ENCODE results near the gene ADCY6.

ADCY6 gene

DNA sequence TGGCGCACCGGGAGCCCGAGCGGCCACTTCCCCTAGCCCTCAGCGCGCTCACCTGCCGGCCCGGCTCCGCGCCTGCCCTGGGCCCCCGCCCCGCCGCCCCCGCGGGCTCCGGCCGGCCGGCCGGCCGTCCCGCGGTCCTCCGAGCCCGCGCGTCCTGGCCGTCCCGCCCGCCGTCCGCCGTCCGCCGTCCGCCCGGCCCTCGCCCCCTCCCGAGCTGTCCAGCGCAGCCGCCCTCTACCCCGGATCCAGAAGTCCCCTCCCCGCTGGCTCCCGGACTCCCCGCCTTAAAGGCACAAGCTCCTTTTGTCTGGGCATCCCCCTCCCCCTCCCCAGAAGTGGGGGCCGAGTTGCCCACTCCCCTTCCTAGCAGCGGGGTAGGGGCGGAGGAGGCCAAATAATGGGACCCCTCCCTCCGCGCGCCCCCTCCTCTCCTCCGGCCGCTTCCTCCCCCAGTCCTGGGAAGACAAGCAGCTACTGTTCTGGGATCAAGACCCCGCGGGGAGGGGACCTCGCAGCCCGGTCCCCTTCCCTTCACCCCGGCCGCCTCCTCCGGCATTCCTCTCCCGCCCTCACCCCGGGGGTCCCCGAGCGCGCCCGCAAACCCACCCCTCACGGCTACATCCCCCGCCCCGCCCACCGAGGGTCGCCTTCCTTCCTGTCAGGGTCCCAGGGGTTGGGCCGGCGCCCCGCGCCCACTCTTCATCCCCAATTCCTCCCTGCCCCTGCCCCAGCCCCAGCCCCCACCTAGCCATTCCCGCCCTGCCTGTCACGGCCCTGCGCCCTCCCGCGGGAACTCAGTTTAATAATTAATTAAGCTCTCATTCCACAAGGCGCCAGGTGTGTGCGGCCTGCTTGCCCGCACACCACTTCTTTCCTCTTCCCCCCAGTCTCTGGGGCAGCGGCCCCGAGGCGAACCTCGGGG, at the start of gene ADCY6:
ADCY6 (minus strand) TSS at position 236 of the 922 bp plus-strand sequence. CDS start 5,655 bp downstream, outside the sequence.
- DNase-seq, result no peak

DNA sequence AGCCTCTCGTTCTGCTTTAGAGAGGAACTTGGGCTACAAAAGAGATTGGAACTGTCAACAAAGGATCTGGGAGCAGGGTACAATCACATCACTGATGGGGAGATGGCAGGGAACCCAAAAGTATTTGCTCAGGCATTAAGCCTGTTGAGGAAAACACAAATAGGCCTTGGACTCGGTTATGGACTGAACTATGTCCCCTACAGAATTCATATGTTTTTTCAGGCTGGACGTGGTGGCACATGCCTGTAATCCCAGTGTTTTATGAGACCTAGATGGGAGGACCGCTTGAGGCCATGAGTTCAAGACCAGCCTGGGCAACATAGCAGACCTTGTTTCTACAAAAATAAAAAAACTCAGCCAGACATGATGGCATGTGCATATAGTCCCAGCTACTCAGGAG, 49.2 kb upstream of the ADCY6 start:
- DNase-seq, result no peak

DNA sequence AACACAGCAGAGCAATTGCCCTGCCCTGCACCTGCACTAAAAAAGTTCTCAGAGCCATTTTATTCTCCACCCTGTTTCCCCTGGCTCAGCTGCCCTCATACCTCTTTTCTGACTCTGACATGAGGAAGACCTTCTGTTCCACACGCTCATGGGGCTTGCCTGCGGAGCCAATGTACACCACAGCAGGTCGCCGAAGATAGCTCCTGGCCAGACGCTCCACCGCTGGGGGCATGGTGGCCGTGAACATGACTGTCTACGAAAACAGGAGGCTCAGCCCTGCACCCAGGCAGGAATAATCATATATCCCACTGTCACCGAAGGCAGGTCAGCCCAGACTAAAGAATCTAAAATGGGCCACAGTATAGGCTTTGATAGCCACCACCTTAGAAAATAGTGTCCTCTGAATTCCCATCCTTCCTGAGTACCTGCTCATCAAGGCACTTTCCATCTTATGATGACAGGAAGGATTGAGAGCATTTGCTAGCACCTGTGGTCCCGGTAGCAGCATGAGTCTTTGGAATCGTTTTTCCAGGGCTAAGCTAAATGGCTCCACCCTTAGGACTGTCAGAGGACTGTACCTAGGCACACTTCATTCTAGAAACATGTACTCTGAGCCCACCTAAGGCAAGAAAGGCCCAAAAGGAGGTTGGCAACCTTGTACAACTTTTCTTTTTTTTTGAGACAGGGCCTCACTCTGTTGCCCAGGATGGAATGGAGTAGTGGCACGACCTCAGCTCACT, 43.6 kb upstream of the ADCY6 start:
- DNase-seq, result no peak

DNA sequence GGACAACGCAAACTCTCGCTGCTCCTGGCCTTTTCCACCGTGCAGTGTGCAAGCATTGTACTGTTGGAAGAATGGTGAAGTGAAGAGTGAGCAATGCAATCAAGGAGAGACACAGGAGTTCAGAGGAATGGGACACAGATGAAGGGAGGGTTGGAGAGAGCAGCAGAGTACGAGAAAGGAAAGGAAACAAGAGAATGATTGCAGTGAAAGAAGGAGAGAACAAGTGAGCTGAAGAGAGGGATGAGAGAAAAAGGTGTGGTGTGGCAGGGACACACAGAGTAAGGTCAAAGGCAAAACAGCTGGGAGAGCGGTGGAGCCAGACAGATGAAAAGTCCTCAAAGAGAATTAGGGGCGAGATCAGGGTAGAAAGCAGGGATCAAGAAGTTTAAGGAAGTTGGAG, 42.4 kb upstream of the ADCY6 start:
- DNase-seq, result no peak

DNA sequence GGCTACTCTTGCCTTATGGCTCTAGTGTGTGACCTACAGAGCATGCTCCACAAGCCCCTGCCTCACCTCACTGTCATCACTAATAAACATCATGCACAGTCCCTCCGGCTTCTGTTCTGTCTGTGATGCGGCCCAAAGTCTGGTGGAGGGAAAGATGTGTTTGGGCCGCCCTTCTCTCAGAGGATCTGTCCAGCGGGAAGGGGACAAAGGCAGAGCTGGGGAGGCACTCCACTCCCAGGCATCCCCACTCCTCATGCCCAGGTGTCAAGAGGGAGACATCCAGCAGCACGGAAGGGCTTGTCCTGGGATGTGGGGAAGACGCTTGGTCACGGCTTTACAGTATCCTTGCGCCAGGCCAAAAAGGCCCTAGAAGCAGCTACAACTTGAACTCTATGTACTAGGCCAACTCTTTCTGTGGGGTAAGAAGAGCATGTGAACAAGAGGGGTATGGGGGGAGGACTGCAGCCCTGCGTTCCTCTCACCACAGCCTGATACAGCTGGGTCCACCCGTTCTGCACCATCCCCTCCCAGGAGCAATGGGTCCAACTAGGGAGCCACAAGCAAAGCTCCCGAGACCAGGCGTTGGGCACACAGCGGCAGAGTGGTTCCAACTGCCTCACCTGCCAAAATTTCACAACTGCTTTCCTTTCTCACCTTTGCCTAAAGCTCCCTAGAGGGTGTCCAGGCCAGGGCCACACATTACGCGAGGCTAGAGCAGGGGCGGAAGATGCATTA, 40.1 kb upstream of the ADCY6 start:
- DNase-seq, result no peak

DNA sequence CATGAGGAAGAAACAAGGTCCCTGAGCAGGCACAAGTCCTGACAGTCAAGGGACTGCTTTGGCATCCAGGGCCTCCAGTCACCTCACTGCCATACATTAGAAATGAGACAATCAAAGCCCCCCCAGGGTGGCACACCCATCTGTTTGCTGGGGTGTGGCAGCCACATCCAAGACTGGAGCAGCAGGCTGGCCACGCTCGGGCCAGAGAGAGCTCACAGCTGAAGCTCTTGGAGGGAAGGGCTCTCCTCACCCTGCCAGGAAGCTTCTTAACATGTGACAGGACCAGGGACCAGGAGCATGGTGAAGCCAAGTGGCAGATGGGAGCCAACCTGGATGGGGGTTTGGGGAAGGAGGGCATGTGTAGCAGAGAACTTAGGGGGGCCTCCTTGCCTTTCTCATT, 39.4 kb upstream of the ADCY6 start:
- DNase-seq, result no peak

DNA sequence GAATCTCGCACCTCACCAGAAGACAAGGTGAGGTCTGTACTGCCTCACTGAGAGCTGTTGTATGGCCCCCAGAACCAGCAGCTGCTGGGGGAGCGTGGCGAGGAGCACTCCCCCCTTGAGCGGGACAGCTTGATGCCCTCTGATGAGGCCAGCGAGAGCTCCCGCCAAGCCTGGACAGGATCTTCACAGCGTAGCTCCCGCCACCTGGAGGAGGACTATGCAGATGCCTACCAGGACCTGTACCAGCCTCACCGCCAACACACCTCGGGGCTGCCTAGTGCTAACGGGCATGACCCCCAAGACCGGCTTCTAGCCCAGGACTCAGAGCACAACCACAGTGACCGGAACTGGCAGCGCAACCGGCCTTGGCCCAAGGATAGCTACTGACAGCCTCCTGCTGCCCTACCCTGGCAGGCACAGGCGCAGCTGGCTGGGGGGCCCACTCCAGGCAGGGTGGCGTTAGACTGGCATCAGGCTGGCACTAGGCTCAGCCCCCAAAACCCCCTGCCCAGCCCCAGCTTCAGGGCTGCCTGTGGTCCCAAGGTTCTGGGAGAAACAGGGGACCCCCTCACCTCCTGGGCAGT, 38.7 kb upstream of the ADCY6 start:
- no peak for DNase-seq

DNA sequence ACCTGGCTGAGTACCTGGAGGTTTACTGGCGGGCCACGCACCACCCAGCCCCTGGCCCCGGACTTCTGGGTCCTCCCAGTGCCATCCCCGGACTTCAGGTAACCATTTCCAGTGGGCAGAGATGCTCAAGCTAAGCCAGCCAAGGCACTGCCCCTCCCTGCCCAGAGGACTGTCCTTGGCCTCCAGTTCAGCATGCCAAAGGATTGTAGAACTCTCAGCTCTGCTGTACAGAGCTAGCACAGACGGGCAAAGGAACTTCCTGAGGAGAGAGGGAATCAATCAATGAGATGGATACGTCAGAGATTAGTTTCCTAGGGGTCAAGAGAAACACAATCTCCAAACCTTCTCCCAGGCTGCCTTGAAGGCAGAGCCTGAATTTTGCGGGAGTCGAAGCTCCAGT, 38.1 kb upstream of the ADCY6 start:
- no peak for DNase-seq

DNA sequence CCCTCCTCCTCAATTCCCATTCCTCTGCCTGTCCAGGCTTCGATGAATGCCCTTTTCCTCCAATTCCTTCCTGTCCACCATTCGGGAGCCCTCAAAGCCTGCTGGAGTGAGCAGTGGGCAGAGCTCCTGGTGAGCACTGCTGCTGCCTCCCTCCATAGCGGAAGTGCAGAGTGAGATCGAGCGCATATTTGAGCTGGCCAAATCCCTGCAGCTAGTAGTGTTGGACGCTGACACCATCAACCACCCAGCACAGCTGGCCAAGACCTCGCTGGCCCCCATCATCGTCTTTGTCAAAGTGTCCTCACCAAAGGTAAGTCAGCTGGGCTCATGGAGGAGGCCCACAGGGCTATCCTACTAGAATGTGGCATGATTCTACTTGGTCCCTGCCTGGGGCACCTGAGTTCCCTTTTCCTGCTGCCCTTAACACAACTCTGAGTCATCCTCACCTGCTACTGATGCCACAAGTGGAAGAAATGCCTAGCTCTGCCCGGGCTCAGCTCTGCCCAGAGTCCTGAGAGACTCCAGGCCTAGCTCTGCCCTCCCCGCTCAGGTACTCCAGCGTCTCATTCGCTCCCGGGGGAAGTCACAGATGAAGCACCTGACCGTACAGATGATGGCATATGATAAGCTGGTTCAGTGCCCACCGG, 37.4 kb upstream of the ADCY6 start:
- DNase-seq, result no peak

DNA sequence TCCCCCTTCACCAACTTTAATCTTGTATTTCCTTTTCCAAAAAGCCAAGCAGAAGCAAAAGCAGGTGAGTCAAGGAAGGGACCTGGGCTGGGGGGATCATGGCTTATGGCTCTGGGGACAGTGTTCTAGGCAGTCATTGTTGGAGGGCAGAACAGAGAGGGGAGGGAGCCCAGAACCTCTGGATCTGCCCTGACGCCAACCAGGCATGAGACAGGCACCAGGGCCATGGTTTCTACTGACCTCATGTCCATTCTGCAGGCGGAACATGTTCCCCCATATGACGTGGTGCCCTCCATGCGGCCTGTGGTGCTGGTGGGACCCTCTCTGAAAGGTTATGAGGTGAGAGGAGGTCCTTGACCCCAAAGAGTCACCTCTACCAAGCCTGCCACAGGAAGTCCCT, 36.0 kb upstream of the ADCY6 start:
- no peak for DNase-seq

DNA sequence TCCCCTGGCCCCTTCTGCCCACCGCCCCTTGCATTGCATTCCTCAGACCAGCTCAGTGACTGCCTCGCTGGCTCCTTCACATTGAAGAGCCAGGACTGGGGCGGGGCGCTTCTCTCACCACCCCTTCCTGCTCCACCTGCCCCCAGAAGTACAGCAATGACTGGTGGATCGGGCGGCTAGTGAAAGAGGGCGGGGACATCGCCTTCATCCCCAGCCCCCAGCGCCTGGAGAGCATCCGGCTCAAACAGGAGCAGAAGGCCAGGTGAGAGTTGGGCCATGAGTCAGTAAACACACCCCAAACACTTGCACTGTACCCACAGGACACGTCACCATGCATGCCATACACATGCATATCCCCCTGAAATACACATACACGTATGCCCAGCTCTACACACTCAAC, 35.2 kb upstream of the ADCY6 start:
- no peak for DNase-seq

DNA sequence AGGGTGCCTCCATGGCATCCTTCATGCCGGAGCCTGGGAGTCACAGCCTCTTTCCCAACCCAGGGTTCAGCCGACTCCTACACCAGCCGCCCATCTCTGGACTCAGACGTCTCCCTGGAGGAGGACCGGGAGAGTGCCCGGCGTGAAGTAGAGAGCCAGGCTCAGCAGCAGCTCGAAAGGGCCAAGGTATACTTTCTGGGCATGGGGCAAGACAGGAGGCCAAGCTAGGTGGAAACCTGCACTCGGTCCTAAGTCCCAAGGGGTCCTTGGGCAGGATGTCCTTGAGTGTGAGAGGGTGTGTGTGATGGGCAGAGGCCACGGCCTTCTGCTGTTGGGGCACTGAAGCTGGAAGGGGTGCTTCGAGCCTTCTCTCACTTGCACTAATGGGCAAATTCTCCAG, 34.4 kb upstream of the ADCY6 start:
- DNase-seq, result no peak

DNA sequence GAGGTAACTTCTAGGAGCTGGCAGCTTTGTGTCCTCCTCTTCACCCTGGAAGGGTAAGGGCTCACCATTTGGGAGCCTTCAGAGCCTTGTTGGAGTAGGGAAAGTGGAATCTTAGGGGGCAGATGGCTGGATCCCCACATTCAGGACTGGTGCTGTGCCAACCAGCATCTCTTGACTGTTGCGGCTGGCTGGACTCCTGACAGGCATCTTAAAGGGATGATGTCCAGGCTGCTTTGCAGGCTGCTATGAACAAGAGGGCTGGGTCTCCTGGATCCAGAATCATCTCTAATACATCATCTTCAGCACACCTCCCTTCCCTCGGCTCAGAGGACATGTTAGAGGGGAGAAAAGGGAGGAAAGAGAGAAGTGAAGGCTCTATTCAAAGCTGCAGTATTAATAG, 33.8 kb upstream of the ADCY6 start:
- DNase-seq, result no peak

DNA sequence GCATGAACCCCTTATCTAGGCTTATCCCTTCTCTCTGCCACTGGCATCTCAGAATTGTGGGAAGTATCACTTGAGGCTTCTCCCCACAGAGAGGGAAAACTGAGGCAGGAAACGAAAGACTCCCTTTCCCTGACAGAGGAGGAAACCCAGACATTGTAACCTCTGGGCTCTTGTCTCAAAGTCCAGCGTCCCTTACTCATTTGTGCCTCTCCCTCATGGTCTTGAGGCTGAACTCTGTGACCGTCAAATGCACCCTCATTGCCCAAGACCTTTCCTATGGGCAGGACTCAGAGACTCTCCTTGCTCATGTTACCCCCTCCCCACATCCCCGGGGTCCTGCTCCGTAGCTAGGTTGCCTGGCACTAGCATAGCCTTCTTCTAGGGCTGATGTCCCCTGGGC, 33.2 kb upstream of the ADCY6 start:
- no peak for DNase-seq

DNA sequence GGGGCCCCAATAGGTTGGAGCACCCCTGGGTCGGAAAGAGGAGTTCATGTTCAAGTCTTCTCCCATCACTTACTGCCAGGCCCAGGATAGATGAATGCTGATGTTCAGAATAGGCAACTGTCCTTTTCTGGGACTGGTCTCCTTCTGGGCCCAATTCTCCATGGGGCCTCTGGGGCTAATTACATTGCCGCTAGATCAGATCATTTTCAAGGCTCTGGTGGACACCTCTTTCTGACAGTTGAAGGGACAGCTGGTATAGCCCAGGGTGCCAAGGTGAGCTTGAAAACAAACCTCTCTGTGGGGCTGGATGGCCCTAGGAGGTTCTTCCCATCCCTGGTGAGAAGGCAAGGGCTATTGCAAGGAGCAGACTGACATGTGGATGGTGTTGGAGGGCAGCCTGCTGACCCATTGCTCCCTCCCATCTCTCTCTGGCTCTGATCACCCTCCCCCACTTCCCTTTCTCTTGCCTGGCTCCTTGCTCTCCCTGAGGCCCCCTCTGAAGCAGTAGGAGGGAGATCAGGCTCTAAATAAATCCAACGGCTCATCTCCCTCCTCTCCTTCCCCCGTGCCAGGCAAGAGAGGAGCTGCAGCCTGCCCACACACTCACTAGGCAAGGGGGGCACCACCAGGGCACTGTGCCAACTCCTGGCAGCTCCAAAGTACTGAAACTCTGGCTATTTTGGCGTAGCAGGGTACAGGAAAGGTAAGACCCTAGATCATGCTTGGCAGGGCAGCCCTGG, 31.3 kb upstream of the ADCY6 start:
- DNase-seq, result no peak

DNA sequence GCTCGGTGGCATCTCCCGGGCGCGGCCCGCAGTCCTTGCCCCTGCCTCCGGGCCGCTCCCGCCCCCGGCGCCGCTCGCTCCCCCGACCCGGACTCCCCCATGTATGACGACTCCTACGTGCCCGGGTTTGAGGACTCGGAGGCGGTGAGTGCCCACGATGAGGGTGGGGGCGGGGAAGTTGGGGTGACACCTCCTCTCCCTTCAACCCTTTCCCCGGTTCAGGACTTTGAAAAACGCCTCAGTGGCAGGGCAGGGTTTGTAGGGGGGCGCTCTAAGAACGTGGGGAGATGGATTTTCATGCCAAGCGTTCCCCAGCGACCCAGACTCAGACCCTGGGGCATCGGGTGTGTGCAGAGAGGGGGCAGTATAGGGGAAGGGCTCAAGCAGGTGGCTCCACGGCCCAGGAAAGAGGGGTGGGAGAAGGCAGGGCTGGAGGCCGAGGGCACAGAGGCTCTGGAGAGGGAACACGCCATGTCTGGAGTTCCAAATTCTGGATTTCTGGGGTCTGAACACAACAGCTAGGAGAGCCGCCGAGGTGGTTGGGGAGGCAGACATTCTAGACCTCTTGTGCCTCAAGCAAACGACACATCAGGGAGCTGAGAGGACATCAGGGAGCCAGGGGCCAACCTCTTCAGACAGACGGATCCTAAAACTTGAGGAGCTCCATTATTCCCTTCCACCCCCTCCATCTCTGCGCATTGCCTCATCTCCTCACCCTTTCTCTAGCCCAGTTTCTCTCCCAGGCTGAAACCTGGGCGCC, 30.1 kb upstream of the ADCY6 start:
- DNase-seq, result no peak

DNA sequence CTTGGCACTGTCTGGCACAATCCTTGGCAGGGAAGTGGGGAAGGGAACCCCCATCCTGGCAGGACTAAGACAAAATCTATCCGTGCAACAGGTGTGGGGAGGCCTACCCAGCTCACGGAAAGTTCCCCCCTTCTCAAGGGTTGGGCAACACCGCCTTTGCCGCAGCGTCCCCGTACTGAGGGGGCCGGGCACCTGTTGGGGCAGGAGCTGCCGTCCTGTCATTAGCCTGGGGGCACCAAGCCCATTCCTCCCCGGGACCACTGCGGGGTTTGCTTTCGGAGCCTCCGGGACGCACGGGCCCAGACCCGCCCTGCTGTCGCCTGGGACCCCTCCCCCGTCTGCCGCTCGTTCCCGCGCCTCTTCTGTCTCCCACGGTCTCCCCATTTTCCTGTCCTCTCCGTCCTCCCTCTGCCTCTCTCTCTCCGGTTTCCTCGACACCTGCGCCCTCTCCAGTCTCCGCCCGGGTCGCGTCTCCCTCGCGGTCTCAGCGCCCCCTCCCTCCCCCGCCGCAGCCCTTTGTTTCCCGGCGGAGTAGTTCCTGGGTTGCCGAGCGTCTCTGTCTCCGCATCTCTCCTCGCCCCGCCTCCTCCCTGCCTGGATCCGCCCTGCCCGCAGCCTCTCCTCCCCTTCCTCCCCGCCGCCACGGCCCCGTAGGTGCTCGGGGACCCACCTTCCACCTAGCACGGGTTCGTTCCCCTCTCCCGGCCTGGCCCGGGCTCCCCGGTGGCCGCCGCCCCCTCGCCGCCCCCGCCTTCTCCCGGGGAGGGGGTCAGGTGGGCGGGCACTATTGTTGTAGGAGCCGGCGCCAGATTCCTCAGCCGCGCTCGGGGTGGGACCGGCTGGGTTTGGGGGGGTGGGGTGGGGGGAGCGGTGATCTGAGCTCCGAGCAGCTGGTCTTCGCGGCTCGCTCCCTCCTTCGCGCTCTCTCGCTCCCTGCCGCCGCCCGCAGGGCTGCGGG, 29.3 kb upstream of the ADCY6 start, which contains the start of gene CACNB3:
CACNB3 (plus strand) TSS at position 624 of the 958 bp plus-strand sequence. CDS start 434 bp downstream, outside the sequence.
- DNase-seq, result no peak

DNA sequence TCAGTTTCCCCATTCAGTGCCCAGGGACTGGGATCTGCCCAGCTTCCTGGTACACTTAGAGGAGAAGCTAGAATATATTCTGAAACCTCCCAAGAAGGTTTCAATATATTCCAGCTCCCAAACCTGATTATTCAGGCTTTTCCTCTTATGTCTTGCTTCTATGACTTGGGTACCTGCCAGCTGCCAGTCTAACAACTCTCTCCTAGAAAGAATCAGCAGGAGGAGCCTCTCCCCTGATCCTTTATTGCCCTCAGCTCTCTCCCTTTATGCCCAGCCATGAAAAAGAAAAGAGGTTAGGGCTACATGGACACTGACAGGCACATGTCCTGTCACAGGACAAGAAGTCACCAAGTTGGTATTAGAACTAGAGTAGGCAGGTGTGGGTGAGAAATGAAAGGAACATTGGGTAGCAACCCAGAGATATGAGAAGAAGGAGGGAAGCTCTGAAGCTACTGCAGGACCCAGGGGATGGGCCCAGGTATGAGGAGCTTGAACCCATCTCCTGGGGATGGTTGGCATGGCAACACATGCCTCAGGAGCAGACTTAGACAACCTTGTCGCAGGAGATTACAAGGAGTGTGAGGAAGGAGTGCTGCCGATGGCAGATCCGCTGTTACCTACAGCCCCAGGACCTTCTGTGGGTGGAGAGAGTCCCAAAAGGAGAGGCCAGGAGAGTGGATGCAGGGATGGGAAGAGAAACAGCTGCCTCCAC, 27.4 kb upstream of the ADCY6 start:
- DNase-seq, result no peak
